Measurements from ENCODE around the gene MANBA.

- TF ChIP-seq CTCF (IDR thresholded peaks at IDR 0.05; ENCODE audit: insufficient read depth, low read depth, low read length) (no peak), EZH2 (IDR thresholded peaks at IDR 0.05; ENCODE audit: insufficient read depth, low read length) (no peak)
These were observed 8.8 kb downstream of the MANBA start for GRCh38 chr4:102751941-102752340.

Measured in astrocyte (in vitro differentiated cells and primary cell).